ENCODE measurements around the gene PTPN11.

GRCh38 chr12:112488257-112488876 is 69.6 kb downstream of the PTPN11 start:
- TF ChIP-seq GATA2 (IDR thresholded peaks at IDR 0.05; ENCODE audit: low read depth, low read length), result no peak
- no peak for TF ChIP-seq GATA3 (IDR thresholded peaks at IDR 0.05; ENCODE audit: low read depth, low read length)
